NCI-H1436 treated with DMSO at 0.1 percent for 48 hours (cell line): ENCODE measurements around the gene SLC49A3.
"Not testable (repeated sequence)": the region's sequence is repeated elsewhere in the genome, so short reads cannot be mapped to it uniquely, and the experiment has no call there.

Experiments
- DNase-seq: peaks from one replicate; lab custom pipeline; 2025; lab: John Stamatoyannopoulos, UW

SLC49A3 gene

DNA sequence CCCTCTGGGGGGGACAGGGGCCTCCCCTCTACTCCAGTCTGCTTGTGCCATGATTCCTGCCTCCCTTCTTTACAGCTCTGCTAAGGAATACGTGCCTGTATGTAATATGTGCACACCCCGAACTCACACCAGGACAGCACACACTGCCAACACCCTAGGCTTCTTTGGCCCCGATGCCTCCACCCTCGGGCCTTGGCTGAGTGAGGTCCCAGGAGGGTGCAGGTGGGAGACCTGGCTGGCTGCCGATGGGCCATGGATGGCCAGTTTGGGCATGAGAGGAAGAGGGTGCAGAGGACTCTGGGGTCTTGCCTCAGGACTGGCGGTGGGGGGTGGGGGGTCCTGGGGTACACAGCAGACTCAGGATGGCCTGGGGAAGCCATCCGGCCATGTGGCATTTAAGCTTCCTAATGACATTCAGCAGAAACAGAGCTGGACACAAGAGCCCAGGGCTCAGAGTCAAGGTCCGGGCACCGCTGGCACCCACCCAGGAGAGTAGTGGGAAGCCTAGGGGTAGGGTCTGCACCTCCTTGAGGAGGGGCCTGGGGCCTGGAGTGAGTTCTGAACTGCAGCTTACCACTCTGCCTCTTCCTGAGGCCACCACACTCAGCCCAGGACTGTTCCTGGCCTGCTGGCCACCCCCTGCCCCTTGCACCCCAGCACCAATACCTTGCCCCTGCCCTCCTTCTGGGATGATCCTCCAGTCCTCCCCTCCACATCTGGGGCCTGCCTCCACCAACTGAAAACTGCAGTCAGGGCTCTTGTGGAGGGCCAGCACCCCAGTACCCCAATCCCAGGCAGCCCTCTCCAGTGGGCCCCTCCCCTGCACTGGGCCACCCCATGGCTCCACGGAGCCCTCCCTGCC lies 14.6 kb upstream of the SLC49A3 start:
- DNase-seq, result no peak

DNA sequence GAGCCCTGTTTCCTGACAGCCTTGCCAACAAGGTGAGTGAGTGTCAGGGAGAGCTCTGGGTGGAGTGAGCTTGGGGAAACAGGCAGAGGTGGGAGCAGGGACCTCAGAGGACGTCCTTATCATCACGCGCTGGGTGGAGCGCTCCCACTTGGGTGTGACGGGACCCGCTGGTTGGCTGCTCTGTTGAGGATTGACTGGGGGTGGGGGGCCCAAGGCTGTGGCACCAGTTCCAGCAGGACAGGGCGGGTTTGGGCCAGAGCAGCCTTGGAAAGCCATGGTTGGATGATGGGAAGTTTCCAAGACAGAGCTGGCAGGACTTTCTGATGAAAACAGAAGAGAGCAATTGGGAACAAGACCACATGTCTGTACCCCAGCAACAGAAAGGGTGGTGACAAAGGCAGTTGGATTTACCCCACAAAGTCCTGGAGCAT lies 13.7 kb upstream of the SLC49A3 start:
- DNase-seq, result no peak

DNA sequence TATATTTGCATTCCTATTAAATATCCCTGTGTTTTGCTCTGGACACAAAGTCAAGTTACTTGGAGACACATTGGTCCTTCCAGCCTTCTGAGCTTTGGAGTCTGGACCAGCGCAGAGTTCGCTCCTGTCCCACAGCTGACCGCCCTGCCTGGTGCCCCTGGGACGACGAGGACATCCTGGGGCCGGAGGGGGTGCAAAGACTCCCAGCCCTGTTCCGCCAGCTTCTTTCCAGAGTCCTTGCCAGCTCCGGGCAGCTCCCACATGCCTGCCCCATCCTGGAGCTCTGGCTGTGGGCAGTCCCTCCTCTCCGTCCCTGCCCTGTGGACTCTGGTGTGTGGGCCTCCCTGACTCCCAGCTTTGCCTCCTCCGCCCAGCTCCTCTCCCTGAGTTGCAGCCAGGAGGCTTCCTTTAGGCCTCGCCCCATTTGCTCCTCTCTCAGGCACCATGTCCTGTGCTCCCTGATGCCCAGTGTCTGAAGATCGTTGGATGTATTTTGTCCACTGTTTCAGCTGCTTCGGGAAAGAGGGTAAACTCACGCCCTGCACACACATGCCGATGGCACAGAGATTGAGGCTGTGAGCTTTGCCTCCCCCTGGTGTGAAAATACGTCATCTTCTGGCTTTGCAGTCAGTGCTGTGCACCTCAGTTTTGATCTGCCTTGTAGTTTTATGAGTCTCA lies 11.8 kb upstream of the SLC49A3 start:
- no peak for DNase-seq

DNA sequence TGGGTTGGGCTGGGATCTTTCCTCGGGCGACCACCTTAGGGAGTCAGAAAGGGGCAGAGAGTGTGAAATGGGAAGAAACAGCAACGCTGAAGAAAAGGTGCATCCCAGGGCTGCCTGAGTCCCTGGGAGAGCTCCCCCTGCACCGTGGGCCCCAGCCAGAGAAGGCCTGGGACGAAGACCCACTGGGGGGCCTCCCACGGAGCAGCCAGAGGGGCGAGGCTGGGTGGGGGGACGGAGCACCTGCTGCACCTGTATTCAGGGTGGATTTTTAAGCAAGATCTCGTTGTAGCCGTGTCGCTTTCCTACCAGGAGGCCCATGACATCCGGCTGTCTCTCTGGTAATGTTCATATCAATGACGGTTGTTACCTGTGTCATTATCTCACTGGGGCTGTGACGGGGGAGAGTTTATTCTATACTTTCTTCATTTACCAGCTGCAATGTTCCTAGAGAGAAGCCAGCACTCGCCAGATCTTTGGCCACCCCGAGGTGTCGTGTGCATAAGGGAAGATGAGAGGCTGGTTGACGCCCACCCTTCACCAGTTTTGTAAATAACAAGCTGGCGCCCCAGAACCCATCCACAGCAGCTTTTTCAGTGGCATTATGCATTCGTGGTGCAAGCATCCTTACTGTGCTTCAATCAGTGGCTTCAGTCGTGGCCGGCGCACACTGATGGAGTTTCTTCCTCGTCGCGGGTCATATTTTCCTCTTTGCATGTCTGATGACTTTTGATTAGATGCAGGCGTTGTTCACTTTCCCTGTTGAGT lies 11.0 kb upstream of the SLC49A3 start:
- DNase-seq, result no peak

DNA sequence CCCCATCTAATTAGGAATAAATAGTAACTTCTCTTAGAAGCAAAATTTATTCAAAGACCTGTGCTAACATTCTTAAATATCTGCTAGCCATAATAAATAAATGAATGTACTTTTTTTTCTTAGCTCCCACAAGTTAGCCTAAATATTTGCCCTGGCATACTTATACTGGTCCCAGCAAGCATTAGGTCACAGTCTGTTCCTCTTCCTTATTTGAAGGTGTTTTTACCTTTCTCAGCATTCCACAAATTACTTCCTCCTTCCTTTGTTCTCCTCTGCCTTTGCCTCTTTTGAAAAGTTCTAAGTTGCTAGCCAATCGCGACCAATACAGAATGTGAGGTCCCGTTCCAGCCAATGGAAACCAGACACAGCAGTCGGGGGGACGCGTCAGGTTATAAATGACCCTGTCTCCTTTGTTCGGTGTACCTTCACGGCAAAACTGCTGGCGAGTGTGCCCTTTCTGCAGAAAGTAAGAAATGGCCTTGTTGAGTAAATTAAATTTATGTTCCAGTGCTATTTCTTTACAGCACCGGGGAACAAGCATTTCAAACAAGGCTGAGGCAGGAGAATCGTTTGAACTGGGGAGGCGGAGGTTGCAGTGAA lies 5.5 kb upstream of the SLC49A3 start:
- DNase-seq, result not testable (repeated sequence)

DNA sequence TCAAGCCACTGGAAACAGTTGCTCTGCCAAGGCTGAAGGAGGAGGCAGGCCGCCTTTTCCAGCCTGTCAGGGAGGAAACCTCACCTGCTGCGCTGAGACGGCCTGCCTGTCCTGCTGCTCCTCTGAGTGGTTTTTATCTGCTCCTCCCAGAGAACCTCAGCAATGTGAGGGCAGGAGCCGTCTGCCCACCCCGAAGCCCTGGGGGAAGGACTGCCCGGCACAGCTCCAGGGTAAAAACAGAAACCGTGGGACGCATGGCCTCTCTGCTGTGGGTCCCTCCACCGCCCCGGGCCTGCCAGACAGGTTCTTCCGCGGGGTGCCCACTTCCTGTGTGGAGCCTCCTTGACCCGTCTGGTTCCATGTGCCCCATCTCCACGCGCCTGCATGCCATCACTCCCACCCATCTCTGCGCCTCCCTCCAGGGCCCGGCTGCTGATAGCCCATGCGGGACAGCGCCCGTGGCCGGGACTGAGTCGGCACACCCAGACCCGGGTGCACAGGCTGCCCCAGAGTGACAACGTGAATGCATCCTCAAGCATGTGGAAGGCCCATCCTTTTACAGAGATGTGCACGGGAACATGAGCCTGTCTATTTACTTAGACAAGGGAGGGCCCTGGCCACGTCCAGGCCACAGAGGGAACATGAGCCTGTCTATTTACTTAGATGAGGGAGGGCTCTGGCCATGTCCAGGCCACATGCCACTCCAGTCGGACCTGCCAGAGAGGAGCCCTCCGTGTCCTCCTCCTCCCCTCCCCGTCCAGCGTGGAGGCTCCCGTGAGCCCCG lies 4.0 kb upstream of the SLC49A3 start:
- DNase-seq, result no peak

- DNase-seq, result no peak
Observed at GRCh38 chr4:689723-690122, 772 bp upstream of the SLC49A3 start.

DNA sequence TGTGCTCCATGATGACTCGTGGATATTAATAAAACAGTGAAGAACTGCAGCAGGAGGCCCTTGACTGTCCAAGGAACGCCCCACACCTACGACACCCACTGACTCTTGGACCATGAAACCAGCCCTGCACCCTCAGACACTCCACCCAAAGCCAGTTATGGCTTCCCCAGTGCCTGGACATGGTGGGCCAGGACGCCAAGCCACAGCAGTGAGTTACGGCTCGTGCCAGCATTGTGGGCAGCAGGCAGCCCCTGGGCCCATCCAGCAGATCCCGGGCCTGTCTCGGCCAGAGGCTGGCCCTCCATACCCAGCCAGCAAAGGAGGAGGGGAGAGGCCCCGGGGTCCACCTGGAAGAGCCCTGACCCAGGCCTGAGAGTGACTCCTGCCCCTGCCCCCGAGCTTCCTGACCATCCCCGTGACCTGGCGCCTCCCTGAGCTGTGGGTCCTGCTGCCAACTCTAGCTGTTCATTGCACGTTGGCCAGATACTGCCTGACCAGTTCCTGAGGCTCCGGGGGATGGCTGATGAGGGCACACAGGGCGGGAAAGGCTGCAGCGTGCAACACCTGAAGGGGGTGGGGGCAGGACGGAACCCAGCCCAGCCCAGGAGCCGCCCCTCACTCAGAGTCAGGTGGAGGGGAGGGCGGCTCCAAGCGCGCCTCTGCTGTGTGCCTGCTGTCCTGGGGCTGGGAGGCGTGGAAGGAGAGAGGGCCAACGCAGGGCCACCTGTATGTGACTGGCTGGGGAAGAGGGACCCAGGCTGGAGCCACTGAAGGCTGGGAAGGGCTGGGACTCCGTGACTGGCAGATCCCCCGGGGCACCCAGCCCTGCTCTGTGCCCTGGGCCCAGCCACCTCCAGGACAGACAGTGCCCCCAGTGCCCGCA lies 739 bp downstream of the SLC49A3 start:
- no peak for DNase-seq

DNA sequence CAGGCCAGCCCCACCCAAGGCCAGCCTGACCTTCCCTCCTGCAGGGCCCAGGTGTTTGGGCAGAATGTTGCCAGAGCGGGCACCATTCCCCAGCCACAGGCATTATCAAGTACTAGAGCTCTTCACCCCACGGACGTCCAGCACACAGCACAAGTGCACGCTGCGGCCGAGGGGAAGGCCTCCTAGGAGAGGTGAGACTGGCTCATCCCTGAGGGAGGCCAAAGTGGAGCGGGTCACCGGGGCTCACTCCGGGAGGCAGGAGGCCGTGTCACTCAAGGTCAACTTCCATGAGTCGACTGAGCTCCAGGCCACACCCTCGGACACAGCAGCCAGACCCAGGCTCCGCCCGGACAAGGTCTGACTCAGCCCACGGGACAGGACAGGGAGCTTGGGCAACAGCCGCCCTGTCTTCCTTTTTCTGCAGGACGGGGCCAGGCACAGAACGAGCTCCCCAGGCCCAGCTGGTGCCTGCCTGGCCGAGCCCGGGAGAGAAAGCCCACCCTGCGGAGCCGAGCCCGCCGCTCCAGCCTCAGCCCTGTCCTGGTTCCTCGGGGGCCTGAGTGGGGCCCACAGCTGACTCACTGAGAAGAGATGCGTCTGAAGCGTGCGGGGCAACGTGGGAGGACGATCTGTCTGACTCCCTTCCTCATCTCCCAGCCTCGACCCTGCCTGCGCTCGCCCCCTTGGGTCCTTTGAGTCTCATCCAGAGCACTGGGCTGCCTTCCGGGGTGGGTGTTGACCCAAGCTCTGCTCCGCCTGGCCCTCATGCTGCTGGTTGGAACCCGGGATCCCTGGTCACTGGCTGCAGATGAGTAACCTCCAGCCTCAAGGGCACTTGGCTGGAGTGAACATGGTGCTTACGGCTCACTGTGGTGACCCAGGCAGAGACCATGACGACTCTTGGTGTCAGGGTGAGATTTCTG lies 1.6 kb downstream of the SLC49A3 start:
- no peak for DNase-seq

DNA sequence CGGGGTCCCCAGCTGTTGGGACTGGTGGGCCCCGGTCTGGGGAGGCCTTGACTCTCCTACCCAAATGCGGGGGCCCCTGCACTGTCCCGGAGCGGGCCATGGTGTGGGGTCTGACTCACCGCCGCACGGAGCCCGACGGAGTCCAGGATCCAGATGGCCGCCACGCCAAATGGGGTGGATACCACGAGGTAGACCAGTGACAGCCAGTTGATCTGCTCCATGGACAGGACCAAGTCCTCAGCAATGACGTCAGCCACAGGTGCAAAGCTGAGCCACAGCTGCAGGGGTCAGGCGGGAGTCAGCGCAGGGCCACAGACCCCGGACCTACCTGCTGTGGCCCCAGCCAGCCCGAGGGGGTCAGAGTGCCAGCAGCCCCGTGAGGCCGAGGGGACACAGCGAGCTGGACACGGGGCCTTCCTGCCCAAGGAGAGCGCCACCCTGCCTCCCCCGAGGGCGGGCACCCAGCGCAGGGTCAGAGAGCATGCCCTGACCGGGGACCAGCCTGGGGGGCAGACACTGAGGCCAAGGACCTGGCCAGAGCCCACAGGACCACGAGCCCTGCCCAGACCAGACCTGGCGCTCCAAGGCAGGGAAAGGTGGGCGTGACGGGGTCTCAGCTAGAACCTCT lies 2.4 kb downstream of the SLC49A3 start:
- DNase-seq, result no peak

- no peak for DNase-seq
Observed at GRCh38 chr4:685679-686412, 3.1 kb downstream of the SLC49A3 start.

GRCh38 chr4:684623-685327 lies 4.2 kb downstream of the SLC49A3 start:
- DNase-seq, result no peak

DNA sequence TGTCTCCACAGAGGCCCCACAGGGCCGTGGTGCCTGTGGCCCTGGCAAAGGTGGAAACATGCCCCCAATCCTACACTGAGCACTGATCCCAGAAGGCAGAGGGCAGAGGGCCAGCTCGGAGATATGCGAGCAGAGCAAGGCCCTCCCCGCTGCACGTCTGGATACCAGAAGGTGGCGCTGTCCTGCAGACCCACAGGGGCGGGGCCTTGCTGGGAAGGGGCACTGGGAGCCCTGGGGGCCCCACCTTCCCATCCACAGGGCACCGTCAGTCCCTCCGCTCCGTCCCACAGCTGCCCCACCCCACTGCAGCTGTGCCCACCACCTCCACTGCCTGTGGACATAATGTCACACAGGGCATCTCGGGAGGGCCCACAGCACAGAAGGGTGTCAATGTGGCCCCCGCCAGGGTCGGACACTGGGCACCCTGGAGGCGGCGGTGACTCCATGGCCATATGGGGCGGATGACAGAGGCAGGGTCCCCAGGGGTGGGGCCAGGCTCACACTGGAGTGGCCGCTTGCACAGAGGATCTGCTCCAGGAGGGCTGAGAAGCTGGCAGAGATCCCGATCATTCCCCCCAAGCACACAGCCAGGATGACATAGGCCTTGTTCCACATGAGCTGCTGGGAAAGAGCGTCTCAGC lies 4.8 kb downstream of the SLC49A3 start:
- no peak for DNase-seq

DNA sequence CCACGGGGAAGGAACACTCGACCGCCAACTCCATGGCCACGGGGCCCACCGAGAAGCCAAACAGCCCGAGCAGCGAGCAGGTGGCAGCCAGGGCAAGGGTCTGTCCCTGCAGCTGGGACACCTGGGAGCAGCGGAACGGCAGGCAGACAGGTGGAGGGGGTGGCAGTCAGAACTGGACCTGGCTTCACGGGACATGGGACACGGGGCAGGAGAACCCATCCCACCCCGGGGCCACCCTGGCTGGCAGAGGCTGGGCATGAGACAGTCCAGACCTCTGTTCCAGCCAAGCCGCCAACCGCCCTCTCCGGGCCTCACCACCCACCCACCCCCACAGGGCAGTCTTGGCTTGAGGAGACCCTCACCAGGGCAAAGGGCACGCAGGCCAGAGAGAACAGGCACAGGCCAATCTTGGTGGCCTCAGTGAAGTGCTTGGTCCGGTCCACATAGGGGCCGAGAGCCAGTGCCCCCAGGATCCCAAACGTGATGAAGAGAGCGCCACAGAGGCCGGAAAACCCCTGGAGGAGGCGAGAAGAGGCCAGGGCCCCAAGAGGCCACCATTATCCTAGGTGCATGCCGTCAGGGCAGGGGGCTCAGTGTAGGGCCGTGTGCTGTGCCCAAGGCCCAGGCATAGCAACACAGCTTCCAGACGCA lies 5.6 kb downstream of the SLC49A3 start:
- no peak for DNase-seq

DNA sequence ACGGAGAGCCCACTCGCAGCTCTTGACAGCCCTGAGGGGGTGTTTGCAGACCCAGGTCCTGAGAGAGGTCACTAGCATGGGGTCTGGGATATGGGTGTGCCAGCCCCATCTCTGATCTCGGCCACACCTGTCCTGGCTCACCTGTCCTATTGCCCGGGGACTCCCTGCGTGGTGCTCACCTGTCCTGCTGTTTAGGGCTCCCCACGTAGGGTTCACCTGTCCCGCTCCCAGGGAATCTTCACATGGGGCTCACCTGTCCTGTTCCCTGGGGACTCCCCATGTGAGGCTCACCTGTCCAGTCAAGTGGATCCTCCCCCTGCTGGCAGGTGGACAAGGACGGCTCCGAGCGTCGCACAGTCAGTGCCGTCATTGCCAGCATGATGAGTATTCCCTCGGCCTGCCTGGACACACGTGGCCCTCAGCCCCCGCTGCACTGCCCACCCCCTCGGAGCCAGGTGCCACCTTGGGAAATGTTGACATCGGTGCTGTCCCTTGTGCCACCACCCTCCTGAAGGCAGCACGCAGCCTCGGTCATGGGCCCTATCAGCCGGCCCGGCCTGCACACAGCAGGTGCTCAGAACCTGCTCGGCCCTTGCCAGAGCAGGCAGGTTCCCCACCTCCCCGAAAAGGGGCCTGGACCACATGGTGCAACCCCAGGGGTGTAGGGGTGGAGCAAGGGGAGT lies 6.3 kb downstream of the SLC49A3 start:
- DNase-seq, result no peak
